GM23338 (cell line): Measurements from ENCODE around the gene SLC48A1. TPM values are rescaled to one million over a fixed set of nuclear protein-coding genes. Genes with fewer than 3 reads are reported as not detected.

ENCODE experiments used
- ATAC-seq: fragments of 200-7000 bp; cut with Tn5 transposase; 3 replicates; pipeline ENCODE4 v1.9.1; 2020
- DNase-seq: peaks from one replicate; pipeline ENCODE4 v3.0.0-alpha.2; 2015; ENCODE audit warnings: low spot score
- H2AFZ ChIP-seq: fragments of 200-600 bp; sonication (generic); 2 replicates; pipeline ENCODE4 v1.8.0; 2016; ENCODE audit warnings: antibody characterized with exemption, mild to moderate bottlenecking, moderate library complexity
- H3F3A ChIP-seq: fragments of 200-600 bp; sonication (generic); replicated peaks from 2 replicates; pipeline ENCODE4 v1.8.0; 2017; ENCODE audit warnings: antibody characterized with exemption, mixed run types, low read depth
- H3K27ac ChIP-seq: fragments of 200-600 bp; sonication (generic); 2 replicates; pipeline ENCODE4 v1.6.1; 2016; ENCODE audit warnings: low read depth
- H3K27me3 ChIP-seq: fragments of 200-600 bp; sonication (generic); 2 replicates; pipeline ENCODE4 v1.8.0; 2016; ENCODE audit warnings: mild to moderate bottlenecking, mixed run types, moderate library complexity; ENCODE audit not compliant: insufficient read depth
- H3K36me3 ChIP-seq: fragments of 200-600 bp; sonication (generic); 2 replicates; pipeline ENCODE4 v1.8.0; 2016; ENCODE audit warnings: mild to moderate bottlenecking; ENCODE audit not compliant: insufficient read depth
- H3K4me1 ChIP-seq: fragments of 200-600 bp; sonication (generic); 2 replicates; pipeline ENCODE4 v1.8.0; 2016; ENCODE audit warnings: mild to moderate bottlenecking, moderate library complexity; ENCODE audit not compliant: insufficient read depth
- H3K4me2 ChIP-seq: fragments of 200-600 bp; sonication (generic); 2 replicates; pipeline ENCODE4 v1.7.1; 2017; ENCODE audit warnings: mixed run types
- H3K4me3 ChIP-seq: fragments of 200-600 bp; sonication (generic); 2 replicates; pipeline ENCODE4 v1.6.1; 2016; ENCODE audit warnings: mixed run types
- H3K79me2 ChIP-seq: fragments of 200-600 bp; sonication (generic); replicated peaks from 2 replicates; pipeline ENCODE4 v1.8.0; 2017; ENCODE audit warnings: mild to moderate bottlenecking; ENCODE audit not compliant: insufficient read depth
- H3K9me2 ChIP-seq: fragments of 200-600 bp; sonication (generic); 2 replicates; pipeline ENCODE4 v1.8.0; 2017; ENCODE audit not compliant: insufficient read depth
- H4K20me1 ChIP-seq: fragments of 200-600 bp; sonication (generic); replicated peaks from 2 replicates; pipeline ENCODE4 v1.8.0; 2017; ENCODE audit warnings: mild to moderate bottlenecking; ENCODE audit not compliant: insufficient read depth
- H3K27ac Mint-ChIP-seq: 2 replicates; pipeline ENCODE4 v1.8.0; 2020; ENCODE audit warnings: inconsistent platforms, mild to moderate bottlenecking, moderate library complexity, mixed read lengths
- H3K27me3 Mint-ChIP-seq: 3 replicates; pipeline ENCODE4 v1.8.0; 2022; ENCODE audit warnings: low read depth, mild to moderate bottlenecking, moderate library complexity, mixed read lengths, inconsistent platforms; ENCODE audit not compliant: insufficient read depth, poor library complexity
- H3K36me3 Mint-ChIP-seq: 3 replicates; pipeline ENCODE4 v1.8.0; 2021; ENCODE audit warnings: low read depth, mild to moderate bottlenecking, inconsistent platforms, moderate library complexity, mixed read lengths
- H3K4me1 Mint-ChIP-seq: 3 replicates; pipeline ENCODE4 v1.8.0; 2020; ENCODE audit warnings: mild to moderate bottlenecking, inconsistent platforms, mixed read lengths
- H3K4me3 Mint-ChIP-seq: 3 replicates; pipeline ENCODE4 v1.8.0; 2021; ENCODE audit warnings: moderate library complexity, mild to moderate bottlenecking, inconsistent platforms, mixed read lengths
- H3K9me3 Mint-ChIP-seq: 3 replicates; pipeline ENCODE4 v1.8.0; 2020; ENCODE audit warnings: moderate library complexity, mild to moderate bottlenecking, inconsistent platforms, mixed read lengths
- CTCF ChIP-seq, 2 experiments: fragments of 200-600 bp in 1 of 2; sonication (generic) in 1 of 2; conservative IDR thresholded peaks; 2 replicates each; pipeline versions ENCODE4 v1.5.1 to v1.6.1; 2016 to 2017; ENCODE audit warnings: antibody characterized with exemption in 2 of 2, low read depth in 2 of 2, mild to moderate bottlenecking in 2 of 2, moderate library complexity in 1 of 2
- ETS1 ChIP-seq: IDR thresholded peaks from 2 replicates; pipeline ENCODE4 v1.6.1; 2016; ENCODE audit warnings: antibody characterized with exemption
- EZH2 ChIP-seq: fragments of 200-600 bp; sonication (generic); IDR thresholded peaks from one replicate; pipeline ENCODE4 v1.8.0; 2017; ENCODE audit warnings: antibody characterized with exemption, mild to moderate bottlenecking, low read depth; ENCODE audit not compliant: unreplicated experiment
- EZH2phosphoT487 ChIP-seq: fragments of 200-600 bp; sonication (generic); IDR thresholded peaks from one replicate; pipeline ENCODE4 v1.8.1; 2018; ENCODE audit warnings: antibody characterized with exemption; ENCODE audit not compliant: unreplicated experiment
- JUNB ChIP-seq: IDR thresholded peaks from one replicate; pipeline ENCODE4 v1.6.1; 2016; ENCODE audit warnings: antibody characterized with exemption; ENCODE audit not compliant: unreplicated experiment
- NANOG ChIP-seq: IDR thresholded peaks from 2 replicates; pipeline ENCODE4 v1.6.1; 2016; ENCODE audit warnings: antibody characterized with exemption, borderline replicate concordance
- REST ChIP-seq: IDR thresholded peaks from one replicate; pipeline ENCODE4 v1.6.1; 2018; ENCODE audit warnings: antibody characterized with exemption; ENCODE audit not compliant: unreplicated experiment
- STAT1 ChIP-seq: IDR thresholded peaks from one replicate; pipeline ENCODE4 v1.6.1; 2016; ENCODE audit warnings: antibody characterized with exemption; ENCODE audit not compliant: unreplicated experiment
- ZNF462 ChIP-seq: fragments of 250-450 bp; sonication (Bioruptor Pico); IDR thresholded peaks from 2 replicates; pipeline ENCODE4 v1.5.0; 2020; ENCODE audit warnings: mild to moderate bottlenecking, moderate library complexity
- polyA plus RNA-seq: library from polyadenylated mRNA; unstranded; fragments of >200 nt; fragmentation: Nextera tagmentation; extraction: Ambion mirVana; gene quantifications from 2 replicates; pipeline ENCODE4 v1.2.1, GENCODE V29; 2016
- total RNA-seq: library from RNA; depleted of rRNA; stranded (reverse); fragments of >200 nt; shearing (Covaris generic); gene quantifications from 2 replicates; pipeline ENCODE4 v1.2.3, GENCODE V29; 2014

SLC48A1 gene
- total and polyA plus RNA-seq, 2 experiments from 2014 or later = 5.8 to 9.0 TPM

DNA sequence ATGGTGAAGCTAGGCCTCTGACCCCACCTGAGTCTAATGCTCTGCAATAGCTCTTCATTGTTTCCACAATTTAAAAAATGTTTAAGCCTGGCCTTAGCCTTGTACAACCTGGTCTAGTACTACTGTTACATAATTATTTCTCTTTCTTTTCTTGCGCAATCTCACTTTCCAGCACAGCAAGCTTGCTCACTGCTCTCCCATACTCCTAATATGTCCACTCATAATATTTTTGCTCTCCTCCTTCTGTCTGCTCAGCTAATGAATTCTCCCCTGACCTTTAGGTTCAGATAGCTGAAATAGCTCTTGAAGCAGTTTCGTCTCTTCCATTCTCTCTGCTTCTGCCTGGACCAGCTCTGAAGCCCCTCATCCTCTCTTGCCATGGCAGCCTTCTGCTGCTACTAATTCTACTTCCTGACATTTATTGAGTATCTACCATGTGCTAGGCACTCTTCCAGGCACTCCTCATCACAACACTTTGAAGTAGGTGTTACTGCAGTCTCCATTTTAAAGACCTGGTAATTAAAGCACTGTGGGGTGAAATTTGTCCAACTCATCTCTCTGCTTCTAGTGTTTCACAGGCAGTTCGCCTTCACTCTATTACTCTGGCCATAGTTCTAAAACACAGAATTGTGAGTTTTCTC lies 2.8 kb upstream of the SLC48A1 start:
- Histone ChIP-seq H3K79me2 (no peaks in the 10 kb centered on the region), H3K4me1 (peaks cover 32% of the 10 kb centered on the region), H3K9me2 (no peaks in the 10 kb centered on the region), H3K27ac (no peak overlapping the region), H3K36me3 (no peaks in the 10 kb centered on the region), H3K4me2 (no peak overlapping the region), H3F3A (peaks cover 15% of the 10 kb centered on the region), H3K4me3 (no peak overlapping the region), H2AFZ (no peak overlapping the region), H3K27me3 (peaks cover 17% of the 10 kb centered on the region), H4K20me1 (no peaks in the 10 kb centered on the region)
- H3K4me3 Mint-ChIP-seq = no peak overlapping the region
- no peak overlapping the region for H3K27ac Mint-ChIP-seq
- H3K27me3 Mint-ChIP-seq = peaks cover 11% of the 10 kb centered on the region
- no peaks in the 10 kb centered on the region for H3K9me3 Mint-ChIP-seq
- H3K36me3 Mint-ChIP-seq = no peaks in the 10 kb centered on the region
- no peak for ATAC-seq
- peaks cover 22% of the 10 kb centered on the region for H3K4me1 Mint-ChIP-seq
- TF ChIP-seq EZH2 (no peak), ZNF462 (CRISPR knock-in tag) (no peak), STAT1 (no peak), CTCF (conservative IDR thresholded peaks at IDR 0.05; ENCODE audit: low read depth in 2 of 2) (no peak), EZH2phosphoT487 (no peak), ETS1 (no peak), JUNB (no peak), REST (no peak), NANOG (no peak)
- no peak for DNase-seq
